ENCODE results near the gene LILRB2.
"Not testable (repeated sequence)": the region's sequence is repeated elsewhere in the genome, so short reads cannot be mapped to it uniquely, and the experiment has no call there.

LILRB2 gene

DNA sequence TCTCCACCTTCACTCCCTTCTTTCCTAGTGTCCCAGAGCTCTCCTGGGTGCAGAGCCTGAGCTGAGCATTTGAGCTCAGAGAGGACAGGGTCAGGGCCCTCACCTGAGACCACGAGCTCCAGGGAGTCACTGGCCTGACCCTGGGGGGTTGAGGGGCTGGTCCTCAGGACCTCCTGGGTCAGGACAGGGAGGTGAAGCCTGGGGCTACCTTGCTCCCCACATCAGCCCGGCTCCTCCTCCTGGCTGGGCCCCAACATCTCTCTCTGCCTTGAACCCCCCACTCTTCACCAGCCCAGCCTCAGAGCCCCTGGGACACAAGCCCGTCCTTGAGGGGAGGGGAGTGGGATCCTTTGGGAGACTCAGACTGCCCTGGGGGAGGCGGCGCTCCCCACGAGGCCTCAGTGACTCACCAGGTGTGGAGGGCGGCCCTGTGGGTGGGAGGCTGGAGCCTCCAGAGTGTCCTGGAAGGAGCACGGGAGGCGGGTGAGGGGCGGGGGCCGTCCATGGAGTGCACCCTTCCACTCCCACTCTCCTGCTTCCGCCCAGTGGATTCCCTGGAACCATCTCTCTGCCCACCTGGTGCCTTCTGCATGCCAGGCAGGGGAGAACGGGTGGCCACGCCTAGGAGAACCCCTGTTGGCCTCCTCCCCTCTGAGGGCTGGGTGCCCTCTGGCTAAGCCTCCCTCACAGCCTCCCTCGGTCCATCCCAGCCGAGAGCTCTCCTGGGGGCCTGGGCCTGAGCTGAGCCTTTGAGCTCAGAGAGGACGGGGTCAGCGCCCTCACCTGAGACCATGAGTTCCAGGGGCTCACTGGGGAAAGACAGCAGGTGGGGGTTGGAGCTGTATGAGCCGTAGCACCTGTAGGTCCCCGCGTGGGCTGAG lies 41.2 kb downstream of the LILRB2 start:
- not testable (repeated sequence) for DNase-seq

DNA sequence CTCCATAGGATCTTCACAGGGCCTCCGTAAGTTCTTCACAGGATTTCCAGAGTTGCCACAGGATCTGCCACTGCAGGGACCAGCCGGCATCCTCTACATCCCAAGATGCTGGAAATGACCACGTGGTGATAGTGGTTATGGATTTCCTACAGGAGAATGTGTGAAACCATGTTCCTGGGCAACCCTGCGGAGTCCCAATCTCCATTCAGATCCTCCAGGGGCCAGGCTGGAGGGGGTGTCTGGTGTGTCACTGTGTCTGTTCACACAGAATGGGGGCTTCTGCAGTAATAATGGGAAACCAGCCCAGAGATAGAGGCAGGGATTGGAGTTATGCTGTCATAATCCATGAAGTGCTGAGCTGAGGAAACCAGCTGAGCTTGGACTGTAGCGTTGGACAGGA lies 47.0 kb downstream of the LILRB2 start:
- DNase-seq, result no peak

DNA sequence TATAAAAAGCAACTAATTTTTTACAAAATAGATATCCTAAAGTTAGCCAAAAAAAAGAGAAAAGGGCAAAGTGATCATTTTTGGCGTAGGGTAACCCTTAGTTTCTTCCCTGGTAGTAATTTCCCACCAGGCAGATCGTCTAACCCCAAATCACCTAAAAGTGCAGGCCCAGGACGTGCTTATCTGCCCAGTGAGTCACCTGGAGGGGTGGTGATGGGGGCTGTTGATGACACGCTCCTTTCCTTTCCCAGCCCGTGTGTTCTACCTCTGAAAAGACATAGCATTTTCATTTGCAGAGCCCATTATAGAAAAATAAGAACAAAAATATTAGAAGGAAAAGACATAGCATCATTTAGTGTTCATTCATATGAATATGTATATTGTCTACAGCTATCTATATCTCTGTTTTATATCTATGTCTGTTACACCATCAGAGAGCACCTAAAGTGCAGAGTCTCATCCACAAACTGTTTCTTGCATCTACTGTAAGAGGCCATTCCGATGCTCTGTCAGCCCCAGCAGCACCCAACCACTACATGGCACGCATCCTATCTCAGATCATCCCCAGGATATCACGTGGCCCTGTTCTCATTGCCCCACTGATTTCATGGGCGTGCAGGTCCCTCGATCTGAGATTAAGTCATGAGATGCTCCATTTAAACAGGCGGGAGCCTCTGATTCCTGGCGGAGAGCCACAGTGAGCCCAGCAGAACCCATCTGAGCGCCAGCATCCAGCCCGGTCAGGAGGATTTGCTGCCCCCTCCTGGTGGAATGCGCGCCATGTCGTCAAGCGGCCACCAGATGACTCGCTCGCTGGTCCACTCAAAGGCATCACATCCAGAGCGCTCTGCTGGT lies 49.6 kb downstream of the LILRB2 start:
- no peak for DNase-seq

DNA sequence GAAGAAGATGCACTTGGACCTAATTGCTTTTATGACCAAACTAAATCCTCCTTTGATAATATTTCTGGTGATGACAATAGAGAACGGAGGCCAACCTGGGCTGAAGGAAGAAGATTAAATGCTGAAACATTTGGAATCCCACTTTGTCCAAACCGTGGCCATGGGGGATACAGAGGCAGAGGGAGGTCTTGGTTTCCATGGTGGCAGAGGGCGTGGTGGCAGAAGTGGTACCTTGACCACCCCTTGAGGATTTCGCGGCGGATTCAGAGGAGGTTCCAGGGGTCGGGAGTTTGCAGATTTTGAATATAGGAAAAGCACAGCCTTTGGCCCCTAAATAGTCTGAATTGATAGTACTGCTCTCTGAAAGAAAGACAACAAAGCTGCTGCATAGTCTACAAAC lies 50.9 kb downstream of the LILRB2 start:
- no peak for DNase-seq

DNA sequence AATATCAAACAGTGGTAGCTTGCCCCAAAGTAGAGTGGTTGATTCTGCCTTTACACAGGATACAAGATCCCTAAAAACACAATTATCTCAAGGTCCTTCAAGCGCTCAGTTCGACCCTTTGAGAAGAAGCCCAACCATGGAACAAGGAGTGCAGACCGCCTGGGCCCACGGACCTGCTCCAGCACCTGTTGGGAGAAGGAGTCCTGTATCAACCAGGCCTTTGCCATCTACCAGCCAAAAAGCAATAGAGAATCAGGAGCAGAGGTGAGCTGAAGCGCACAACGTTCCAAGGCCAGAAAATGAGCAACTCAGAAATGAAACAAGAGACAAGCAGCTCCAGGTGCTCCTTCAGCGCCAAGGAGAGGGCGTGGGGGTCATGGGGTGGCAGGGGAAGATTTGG lies 51.8 kb downstream of the LILRB2 start:
- no peak for DNase-seq

DNA sequence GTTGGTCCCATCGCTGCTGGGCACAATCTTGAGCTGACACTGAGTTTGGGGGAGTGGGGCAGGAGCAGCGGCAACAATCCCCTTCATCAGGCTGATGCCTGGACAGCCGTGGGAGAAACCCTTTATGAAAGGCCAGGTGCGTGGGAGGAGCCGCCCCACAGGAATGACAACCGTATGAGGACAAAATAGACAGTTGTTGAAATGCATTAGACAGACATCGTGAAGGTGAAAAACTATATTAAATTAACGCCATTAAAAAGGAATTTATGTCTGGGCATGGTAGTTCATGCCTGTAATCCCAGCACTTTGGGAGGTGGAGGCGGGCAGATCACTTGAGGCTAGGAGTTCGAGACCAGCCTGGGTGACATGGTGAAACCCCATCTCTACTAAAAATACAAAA lies 56.3 kb downstream of the LILRB2 start:
- not testable (repeated sequence) for DNase-seq

DNA sequence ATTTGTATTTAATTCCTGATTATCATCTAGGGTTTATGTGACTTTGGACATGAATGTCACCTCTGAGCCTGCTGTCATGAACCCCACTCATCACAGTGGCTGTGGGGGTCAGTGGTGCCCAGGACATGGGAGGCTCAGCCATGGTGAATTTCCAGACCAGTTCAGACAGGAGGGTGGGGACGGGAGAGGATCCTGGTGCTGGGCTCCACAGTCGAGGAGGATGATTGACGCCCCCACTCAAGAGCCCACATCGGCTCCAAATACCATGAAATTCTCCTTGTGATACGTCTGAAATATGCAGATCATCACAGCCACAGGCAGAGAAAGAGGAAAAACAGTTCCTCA lies 57.0 kb downstream of the LILRB2 start:
- not testable (repeated sequence) for DNase-seq
